Measurements from ENCODE around the gene TMEM80.
"Not testable (repeated sequence)": the region's sequence is repeated elsewhere in the genome, so short reads cannot be mapped to it uniquely, and the experiment has no call there.

Gene TMEM80

GRCh38 chr11:653837-654236 lies 41.8 kb upstream of the TMEM80 start:
- POLR2A ChIA-PET, result no interaction called here
- Histone ChIP-seq H3K27ac (ENCODE audit: extremely low read depth, low read depth, low read length) (no peak overlapping the region), H3K4me3 (ENCODE audit: low read depth, low read length) (no peak overlapping the region), H3K36me3 (ENCODE audit: control insufficient read depth in 2 of 2, insufficient read depth in 1 of 2, low read length in 2 of 2) (peaks cover 16 to 89% of the 10 kb centered on the region in 2 experiments; a peak in 2 of 3 replicates), H3K9me3 (ENCODE audit: control insufficient read depth, insufficient read depth, low read depth, low read length) (no peaks in the 10 kb centered on the region), H3K4me1 (ENCODE audit: control insufficient read depth, insufficient read depth, low read length) (no peaks in the 10 kb centered on the region)
- TF ChIP-seq ZFHX2 (tag by site-specific recombination; conservative IDR thresholded peaks at IDR 0.05) (no peak), ZNF391 (tag by site-specific recombination; IDR thresholded peaks at IDR 0.05; ENCODE audit: borderline replicate concordance, low read depth) (no peak), ZNF621 (tag by site-specific recombination; IDR thresholded peaks at IDR 0.05) (no peak), ZNF473 (tag by site-specific recombination; IDR thresholded peaks at IDR 0.05) (no peak), ZNF707 (tag by site-specific recombination; IDR thresholded peaks at IDR 0.05) (no peak), ZSCAN4 (tag by site-specific recombination; IDR thresholded peaks at IDR 0.05) (no peak), ZNF837 (tag by site-specific recombination; IDR thresholded peaks at IDR 0.05) (no peak), HOXC10 (CRISPR knock-in tag; IDR thresholded peaks at IDR 0.05) (no peak), KLF16 (tag by site-specific recombination; IDR thresholded peaks at IDR 0.05) (no peak), ZNF26 (tag by site-specific recombination; IDR thresholded peaks at IDR 0.05) (no peak), TRIM28 (IDR thresholded peaks at IDR 0.05; ENCODE audit: borderline replicate concordance, low read length) (no peak), INSM2 (tag by site-specific recombination; IDR thresholded peaks at IDR 0.05) (no peak), KLF1 (tag by site-specific recombination; IDR thresholded peaks at IDR 0.05) (no peak), ZNF76 (tag by site-specific recombination; IDR thresholded peaks at IDR 0.05; ENCODE audit: borderline replicate concordance, low read depth) (no peak), ZNF10 (tag by site-specific recombination; IDR thresholded peaks at IDR 0.05) (no peak), KLF9 (tag by site-specific recombination; IDR thresholded peaks at IDR 0.05; ENCODE audit: low read depth) (no peak), ZBTB21 (tag by site-specific recombination; IDR thresholded peaks at IDR 0.05) (no peak), GLIS2 (tag by site-specific recombination; IDR thresholded peaks at IDR 0.05) (no peak), ZNF394 (tag by site-specific recombination; IDR thresholded peaks at IDR 0.05; ENCODE audit: borderline replicate concordance) (no peak), ZNF529 (tag by site-specific recombination; IDR thresholded peaks at IDR 0.05; ENCODE audit: insufficient replicate concordance) (no peak)
- CTCF ChIA-PET, result no interaction called here

DNA sequence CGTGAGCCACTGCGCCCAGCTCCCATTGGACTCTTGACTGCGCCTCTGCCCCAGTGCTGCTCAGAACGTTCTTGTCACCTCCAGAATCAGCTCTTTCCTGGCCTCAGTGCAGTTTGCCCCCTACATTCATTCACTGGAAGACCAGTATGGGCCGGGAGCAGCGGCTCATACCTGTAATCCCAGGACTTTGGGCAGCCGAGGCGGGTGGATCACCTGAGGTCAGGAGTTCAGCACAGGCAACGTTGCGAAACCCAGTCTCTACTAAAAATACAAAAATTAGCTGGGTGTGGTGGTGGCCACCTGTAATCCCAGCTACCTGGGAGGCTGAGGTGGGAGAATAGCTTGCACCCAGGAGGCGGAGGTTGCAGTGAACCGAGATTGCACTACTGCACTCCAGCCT lies 41.2 kb upstream of the TMEM80 start:
- POLR2A ChIA-PET; H3K9me3 ChIP-seq (ENCODE audit: control insufficient read depth, insufficient read depth, low read depth, low read length); CTCF ChIA-PET; H3K4me1 ChIP-seq (ENCODE audit: control insufficient read depth, insufficient read depth, low read length); H3K27ac ChIP-seq (ENCODE audit: extremely low read depth, low read depth, low read length); H3K4me3 ChIP-seq (ENCODE audit: low read depth, low read length): not testable (repeated sequence)
- peaks cover 20 to 90% of the 10 kb centered on the region in 2 experiments; a peak in 2 of 3 replicates for H3K36me3 ChIP-seq (ENCODE audit: control insufficient read depth in 2 of 2, insufficient read depth in 1 of 2, low read length in 2 of 2)
